Measurements from ENCODE around the gene LRP1B.

GRCh38 chr2:142031656-142032055 lies 99.2 kb downstream of the LRP1B start:
- TF ChIP-seq EZH2phosphoT487 (IDR thresholded peaks at IDR 0.05; ENCODE audit: insufficient read depth, low read depth) (no peak), EZH2 (IDR thresholded peaks at IDR 0.05; ENCODE audit: insufficient read depth, poor library complexity, severe bottlenecking) (no peak)
